BJ (cell line): ENCODE measurements around the gene LAMA2. TPM values are rescaled to one million over a fixed set of nuclear protein-coding genes. Genes with fewer than 3 reads are reported as not detected.

ENCODE experiments used
- CTCF ChIA-PET: fragments of 350-600 bp; formaldehyde crosslinking; extraction: SDS; loops from one replicate; lab custom pipeline; 2021; ENCODE audit warnings: antibody characterized with exemption, inconsistent platforms; lab: Yijun Ruan, JAX
- POLR2A ChIA-PET: fragments of 300-600 bp; sonication (Branson Sonifier 250); formaldehyde crosslinking; extraction: SDS; loops from one replicate; lab custom pipeline; 2021; ENCODE audit warnings: antibody characterized with exemption; lab: Charles Lee
- DNase-seq: peaks from one replicate; pipeline ENCODE4 v3.0.0-alpha.2; 2011; ENCODE audit warnings: low read depth
- H3K27me3 ChIP-seq: 2 replicates; pipeline ENCODE4 v1.6.0; 2011; ENCODE audit warnings: low read length; ENCODE audit not compliant: control insufficient read depth, insufficient read depth
- H3K36me3 ChIP-seq: 2 replicates; pipeline ENCODE4 v1.5.1; 2011; ENCODE audit warnings: low read length; ENCODE audit not compliant: control insufficient read depth, insufficient read depth
- H3K4me3 ChIP-seq: 2 replicates; pipeline ENCODE4 v1.5.1; 2011; ENCODE audit warnings: low read depth, mild to moderate bottlenecking, control low read depth, low read length
- CTCF ChIP-seq: IDR thresholded peaks from 2 replicates; pipeline ENCODE4 v1.5.1; 2011; ENCODE audit warnings: low read depth, mild to moderate bottlenecking, control low read depth, inconsistent platforms, low read length, moderate library complexity; ENCODE audit not compliant: insufficient read depth
- polyA plus RNA-seq: library from polyadenylated mRNA; depleted of rRNA; stranded (reverse); fragments of >200 nt; gene quantifications from 2 replicates; pipeline ENCODE4 v1.2.3, GENCODE V29; 2011

The LAMA2 gene
- polyA plus RNA-seq, 1 experiment, result 50.0 TPM

DNA sequence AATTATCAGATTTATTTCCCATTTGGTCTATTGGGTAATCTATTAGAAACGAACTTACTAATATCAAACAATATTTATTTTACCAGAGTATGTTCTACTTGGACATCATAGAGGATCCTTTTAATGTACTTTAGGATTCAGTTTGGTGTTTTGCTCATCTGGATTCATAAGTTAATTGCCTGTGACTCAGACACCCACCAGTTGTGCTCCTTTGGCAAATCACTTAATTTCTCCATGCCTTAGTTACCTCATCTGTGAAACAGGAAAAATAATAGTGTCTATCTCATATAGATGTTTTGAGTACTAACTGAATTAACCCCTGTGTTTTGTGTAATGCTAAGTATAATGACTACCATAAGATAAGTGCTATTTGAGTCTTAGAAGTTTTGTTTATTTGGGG, 292.1 kb downstream of the LAMA2 start:
- ChIA-PET CTCF (no interaction called here), POLR2A (no interaction called here)
- no peaks in the 10 kb centered on the region for H3K36me3 ChIP-seq
- H3K4me3 ChIP-seq, result no peak overlapping the region
- TF ChIP-seq CTCF, result no peak
- no peaks in the 10 kb centered on the region for H3K27me3 ChIP-seq
- no peak for DNase-seq

DNA sequence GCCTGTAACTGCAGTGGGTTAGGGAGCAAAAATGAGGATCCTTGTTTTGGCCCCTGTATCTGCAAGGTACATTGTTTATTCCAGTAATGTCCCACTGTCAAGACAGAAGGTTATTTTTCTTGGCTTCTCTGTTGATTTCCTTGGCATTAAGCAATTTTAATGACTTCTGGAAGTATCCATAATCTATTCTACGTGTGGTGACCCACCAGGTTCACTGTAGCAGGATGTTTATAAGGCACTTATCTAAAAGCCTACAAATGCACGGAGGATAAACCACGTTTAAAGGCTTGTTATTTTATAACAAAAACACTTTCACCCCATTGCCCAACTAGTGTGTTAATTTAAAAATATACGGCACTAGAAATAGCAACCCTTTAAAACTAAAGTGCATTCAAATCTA, 294.9 kb downstream of the LAMA2 start:
- H3K4me3 ChIP-seq, result no peak overlapping the region
- POLR2A ChIA-PET, result no interaction called here
- CTCF ChIA-PET, result no interaction called here

GRCh38 chr6:129179283-129179682, 296.3 kb downstream of the LAMA2 start:
- no peaks in the 10 kb centered on the region for H3K36me3 ChIP-seq
- no peaks in the 10 kb centered on the region for H3K27me3 ChIP-seq
- ChIA-PET CTCF (no interaction called here), POLR2A (no interaction called here)
- no peak for DNase-seq
- H3K4me3 ChIP-seq, result no peak overlapping the region
- no peak for TF ChIP-seq CTCF

More for the DNA sequence above, 294.9 kb downstream of the LAMA2 start:
- TF ChIP-seq CTCF, result no peak
- no peak for DNase-seq
- no peaks in the 10 kb centered on the region for H3K36me3 ChIP-seq
- no peaks in the 10 kb centered on the region for H3K27me3 ChIP-seq

DNA sequence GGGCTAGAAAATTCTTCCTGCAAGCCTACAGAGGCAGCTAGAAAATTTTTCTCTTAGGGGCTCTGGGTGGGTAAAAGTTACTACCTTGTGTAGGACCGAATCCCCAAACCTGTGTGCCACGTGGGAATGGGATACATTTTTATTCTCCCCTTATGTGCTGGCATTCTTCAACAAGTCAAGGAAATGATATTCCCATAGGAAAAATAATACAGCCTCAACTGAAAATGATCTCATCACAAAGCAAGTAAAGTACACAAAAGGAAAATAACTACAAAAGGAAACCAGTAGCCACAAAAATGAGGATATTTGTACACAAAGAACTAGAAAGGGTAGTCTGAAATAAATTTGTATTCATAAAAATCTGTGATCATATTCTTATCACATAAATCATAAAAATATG, 298.1 kb downstream of the LAMA2 start:
- POLR2A ChIA-PET, result no interaction called here
- Histone ChIP-seq H3K36me3 (no peaks in the 10 kb centered on the region), H3K27me3 (no peaks in the 10 kb centered on the region), H3K4me3 (no peak overlapping the region)
- DNase-seq, result no peak
- CTCF ChIA-PET, result no interaction called here
- no peak for TF ChIP-seq CTCF

DNA sequence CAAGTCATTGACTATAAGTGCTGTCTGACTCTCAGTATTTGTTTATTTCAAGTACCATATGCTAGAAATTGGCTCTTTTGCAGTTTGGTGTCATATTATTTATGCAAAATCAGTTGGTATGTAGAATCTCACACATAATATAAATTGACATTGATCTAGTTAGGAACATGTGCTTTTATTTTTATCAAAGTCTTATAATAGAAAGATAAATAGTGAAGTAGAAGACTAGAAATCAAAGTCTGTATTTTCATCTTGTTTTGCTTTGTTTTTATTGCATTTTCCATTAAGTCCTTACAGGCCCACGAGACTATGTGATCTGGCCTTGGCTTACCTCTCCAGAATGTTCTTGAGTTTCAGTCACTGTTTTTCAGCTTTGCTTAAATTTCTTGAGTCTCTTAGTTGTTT, 300.3 kb downstream of the LAMA2 start:
- no peak for DNase-seq
- ChIA-PET CTCF (no interaction called here), POLR2A (no interaction called here)
- Histone ChIP-seq H3K36me3 (no peaks in the 10 kb centered on the region), H3K27me3 (no peaks in the 10 kb centered on the region), H3K4me3 (no peak overlapping the region)
- TF ChIP-seq CTCF, result no peak
